ENCODE measurements around the gene LCN10. TPM values are rescaled to one million over a fixed set of nuclear protein-coding genes. Genes with fewer than 3 reads are reported as not detected.

Gene LCN10
- polyA plus RNA-seq, 4 donors, result 0.18 to 2.1 (median 0.90) TPM

DNA sequence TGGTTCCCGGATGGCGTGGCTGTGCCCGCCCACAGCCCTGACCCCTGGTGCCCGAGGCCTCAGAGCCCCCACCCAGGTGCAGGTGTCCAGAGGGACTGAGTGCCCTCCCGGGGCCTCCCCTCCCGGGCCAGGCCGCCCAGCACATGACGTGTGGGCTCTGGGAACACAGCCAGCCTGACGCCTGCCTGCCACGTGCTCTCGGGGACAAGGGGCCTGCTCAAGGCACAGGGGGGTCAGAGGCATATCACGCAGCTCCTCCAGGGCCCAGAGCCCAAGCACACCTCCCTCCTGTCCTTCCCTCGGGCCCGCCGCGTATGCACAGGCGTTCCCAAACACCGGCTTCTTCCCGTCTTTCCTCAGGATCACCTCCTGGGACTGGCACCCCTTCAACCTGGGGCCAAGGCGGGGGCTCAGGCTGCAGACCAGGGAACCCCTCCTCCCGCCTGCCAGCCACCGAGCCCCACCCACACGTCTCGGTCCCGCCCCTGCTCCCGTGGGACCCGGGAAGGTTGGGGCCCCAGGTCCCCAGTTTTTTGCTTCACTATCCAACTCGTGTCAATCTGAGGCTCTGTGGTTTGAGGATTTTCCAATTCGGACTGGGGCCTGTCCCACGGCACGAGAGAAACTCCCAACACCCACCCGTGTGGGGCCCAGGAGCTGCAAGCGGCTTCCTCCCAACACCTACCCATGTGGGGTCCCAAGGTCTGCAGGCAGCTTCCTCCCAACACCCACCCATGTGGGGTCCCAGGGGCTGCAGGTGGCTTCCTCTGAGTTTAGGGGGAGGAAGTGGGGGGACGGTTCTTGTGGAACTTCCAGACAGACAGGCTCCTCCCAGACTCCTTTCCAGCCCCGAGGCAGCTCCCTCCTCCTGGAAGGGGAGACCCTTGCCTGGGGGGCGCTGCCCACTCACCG lies 1.5 kb downstream of the LCN10 start:
- DNase-seq (ENCODE audit: low read depth in 4 of 4, low spot score in 3 of 4), result no peak

DNA sequence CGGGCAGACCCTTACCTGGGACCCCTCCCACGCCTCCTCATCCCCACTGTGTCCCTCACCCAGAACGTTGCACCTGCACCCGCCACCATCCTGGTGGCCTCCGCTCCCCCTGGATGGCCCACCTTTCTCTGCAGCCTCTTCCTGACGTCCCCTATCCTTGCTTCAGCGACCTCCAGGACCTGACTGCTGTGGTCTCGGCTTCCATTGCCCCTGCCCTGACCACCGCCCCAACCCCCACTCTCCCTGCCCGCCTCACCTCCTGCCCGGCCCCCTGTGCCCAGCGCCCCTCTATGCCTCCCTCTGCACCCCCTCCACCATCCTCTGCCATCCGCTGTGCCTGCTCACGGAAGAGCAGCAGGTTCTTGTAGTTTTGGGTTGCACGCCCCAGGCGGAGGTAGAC lies 2.2 kb downstream of the LCN10 start:
- DNase-seq (ENCODE audit: low read depth in 4 of 4, low spot score in 3 of 4), result no peak

DNA sequence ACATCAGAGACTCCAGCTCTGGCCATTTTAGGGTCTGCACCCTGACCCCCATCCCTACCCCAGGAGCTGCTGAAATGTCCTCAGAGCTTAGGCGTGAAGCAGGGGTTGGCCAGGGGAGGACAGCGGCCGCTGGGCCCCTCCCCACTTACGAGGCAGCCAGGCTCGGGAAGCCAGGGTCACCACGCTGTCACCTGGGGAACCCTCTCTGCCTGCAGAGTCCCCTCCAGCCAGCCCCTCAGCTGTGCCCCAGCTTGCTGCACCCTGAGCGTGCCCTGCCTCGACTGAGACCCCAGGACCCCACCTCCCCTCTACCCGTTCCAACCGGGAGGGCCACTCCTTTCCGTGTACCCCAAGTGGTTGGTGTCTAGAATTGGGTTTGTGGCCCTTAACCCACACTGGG lies 2.7 kb downstream of the LCN10 start:
- DNase-seq (ENCODE audit: low read depth in 4 of 4, low spot score in 3 of 4), result no peak

DNA sequence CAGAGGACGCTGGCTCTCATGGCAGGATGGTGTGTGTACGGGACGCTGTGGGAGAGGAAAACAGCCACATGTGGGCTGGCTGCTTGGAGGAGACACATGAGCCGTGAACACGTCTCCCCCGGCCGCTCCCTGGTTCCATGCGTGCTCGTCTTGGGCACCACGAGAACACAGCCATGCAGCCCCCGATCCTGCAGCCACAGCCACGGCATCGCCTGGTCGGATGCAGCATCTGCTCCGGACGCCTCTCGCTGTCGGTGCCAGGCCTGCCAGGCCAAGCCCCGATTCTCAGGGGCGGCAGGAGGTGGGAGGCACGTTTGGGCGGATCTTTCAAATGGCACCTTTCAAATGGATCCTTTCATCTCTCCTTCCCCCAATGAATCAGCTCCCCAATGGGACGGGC lies 3.2 kb downstream of the LCN10 start:
- DNase-seq (ENCODE audit: low read depth in 4 of 4, low spot score in 3 of 4), result no peak

DNA sequence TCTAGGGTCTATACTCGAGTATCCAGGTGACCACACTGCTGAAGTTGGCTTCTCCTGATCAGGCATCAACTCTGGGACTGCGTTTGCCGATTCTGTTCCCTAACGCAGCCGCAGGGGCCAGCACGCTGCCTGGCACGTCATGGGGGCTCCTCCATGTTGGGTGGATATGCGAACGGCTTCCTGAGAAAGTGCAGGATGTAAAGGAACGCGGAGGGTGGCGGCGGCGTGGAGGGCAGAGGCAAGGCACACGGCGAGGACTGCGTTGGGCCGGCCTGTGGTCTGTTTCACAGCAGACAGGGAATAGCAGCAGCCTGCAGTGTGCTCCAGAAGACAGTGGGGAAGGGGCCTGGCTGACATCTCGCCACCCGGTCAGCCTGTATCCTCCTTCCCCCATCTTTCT lies 3.8 kb downstream of the LCN10 start:
- DNase-seq (ENCODE audit: low read depth in 4 of 4, low spot score in 3 of 4), result no peak

DNA sequence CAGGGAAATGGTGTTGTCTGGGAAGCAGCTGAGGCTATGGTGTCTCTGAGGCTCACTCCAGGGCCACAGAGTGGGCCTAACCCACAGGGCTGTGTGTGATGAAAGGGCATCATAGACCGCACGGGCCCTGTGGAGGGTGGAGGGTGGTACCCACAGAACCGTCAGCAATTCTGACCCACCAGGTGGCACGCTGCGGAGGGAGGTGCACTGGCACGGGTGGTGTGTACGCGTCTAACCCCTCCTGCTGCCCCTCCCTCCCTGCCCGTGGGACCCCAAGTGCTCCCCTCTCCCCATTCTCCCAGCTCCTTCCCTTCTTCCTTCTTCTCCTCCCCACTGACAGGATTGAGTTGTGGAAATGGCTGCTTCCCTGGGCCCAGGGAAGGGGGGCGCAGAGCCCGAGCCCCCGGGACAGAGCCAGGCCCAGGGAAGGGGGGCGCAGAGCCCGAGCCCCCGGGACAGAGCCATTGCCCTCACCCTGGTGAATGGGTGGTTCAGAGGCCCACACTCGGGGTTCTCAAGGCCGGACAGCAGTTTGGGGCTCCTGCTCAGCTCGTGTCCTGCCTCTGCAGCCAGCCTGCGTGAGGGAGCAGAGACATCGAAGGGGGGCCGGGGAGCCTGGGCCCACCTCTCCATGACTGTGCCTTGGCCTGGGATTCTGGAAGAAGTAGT lies 6.8 kb downstream of the LCN10 start:
- no peak for DNase-seq (ENCODE audit: low read depth in 4 of 4, low spot score in 3 of 4)

DNA sequence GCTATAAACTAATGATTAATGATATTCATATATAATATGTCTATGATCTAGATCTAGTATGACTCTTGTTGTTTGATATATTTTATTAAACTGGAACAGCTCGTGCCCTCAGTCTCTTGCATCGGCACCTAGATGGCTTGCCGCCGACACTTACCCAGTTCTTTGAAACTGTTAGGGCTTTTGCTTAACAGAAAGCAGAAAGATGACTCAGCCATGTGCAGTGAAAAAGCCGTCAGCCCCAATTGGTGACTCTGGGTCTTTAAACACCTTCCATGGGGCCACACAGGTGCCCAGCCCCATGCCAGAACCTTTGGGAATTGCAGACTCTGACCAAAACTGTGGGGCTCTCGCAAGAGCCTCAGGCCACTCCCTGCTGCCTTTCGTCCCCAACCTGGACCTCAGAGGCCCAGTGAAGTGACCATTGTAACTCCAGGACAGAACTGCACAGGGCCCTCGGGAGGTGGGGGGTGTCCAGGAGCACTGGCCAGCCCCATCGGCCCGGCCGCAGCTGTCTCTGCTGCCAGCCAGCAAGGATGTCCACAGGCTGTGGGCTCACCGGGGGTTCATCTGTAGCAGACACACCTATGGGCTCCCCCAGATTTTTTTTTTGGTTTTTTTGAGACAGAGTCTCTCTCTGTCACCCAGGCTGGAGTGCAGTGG lies 7.8 kb downstream of the LCN10 start:
- DNase-seq (ENCODE audit: low read depth in 4 of 4, low spot score in 3 of 4), result no peak

DNA sequence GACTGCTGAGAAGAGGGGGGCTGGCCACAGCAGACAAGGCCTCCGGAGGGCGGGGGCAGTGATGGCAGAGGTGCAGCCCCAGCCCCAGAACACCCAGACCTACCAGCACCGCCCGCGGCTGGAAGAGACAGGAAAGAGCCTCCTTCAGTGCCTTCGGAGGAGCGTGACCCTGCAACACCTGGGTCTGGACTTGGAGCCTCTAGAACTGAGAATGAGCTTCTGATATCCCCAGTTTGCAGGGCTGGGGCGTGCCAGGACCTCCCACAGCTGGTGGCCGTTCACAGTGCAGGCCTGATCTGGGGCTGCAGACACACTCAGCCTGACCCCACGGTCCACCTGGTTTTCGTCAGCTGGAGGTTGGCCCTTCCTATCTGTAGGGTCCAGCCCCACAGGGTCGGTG lies 9.1 kb downstream of the LCN10 start:
- DNase-seq (ENCODE audit: low read depth in 4 of 4, low spot score in 3 of 4), result no peak

DNA sequence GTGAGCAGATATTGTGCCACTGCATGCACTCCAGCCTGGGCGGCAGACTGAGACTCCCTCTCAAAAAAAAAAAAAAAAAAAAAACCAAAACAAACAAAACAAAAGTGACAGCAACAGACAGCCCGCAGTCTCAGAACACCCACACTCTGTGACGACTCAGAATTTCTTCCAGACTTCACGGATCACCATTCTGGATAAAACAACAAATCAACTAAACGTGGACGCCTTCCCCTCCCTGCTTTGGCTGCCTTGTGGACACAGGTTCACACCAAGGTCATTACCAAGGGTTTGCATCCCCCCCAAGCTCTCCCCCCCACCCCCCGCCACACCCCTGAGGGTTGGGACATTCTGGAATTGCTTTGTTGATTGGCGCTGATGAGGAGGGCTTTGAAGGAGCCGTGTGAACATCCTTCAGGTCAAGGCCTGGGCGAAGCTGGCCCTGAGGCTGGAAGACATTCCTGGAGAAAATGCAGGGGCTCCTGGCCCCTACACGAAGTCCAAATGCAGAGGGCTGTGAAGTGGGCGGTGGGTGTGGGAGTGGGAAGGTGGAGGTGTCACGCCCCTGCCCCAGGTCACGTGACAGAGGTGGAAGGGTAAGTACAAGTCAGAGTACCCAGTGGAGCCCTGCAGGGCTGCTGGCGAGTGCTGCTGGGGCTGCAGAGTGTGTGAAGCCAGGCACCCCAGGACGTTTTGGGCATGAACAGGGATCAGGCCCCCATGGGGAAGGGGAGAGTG lies 10.1 kb downstream of the LCN10 start:
- no peak for DNase-seq (ENCODE audit: low read depth in 4 of 4, low spot score in 3 of 4)

DNA sequence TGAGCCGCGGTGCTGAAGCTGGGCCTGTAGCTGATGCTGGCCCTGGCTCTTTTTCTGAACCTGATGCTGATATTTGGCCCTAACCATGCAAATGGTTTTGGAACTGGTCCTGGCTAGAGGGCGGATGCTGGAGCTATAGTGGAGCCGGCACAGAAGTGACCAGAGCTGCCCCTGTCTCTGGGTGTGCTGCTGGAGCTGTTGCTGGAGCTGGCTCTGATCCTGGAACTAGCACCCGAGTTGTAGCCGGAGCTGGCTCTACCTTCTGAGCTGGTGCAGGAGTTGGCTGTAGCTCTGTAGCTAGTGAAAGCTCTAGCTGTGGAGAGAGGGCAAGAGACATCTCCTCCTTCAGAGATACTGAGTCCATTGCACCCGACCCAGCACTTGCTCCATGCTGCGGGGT lies 12.8 kb downstream of the LCN10 start:
- no peak for DNase-seq (ENCODE audit: low read depth in 4 of 4, low spot score in 3 of 4)

DNA sequence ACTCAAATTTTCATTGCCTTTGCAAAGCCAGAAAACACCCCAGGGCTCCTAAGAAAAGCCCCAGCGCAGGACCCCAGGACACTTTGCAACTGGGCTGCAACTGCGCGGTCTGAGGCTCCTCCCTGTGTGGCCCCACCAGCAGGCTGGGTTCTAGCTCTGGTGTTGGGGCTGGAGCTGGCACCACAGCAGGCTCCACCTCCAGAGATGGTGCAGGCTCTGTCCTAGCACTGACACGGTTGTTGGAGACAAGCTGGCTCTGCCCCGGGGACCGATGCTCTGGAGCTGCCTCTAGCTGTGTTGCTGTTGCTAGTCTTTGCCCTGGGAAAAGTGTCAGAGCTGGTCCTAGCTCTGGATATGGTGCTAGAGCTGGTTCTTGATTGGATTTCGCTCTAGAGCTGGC lies 13.6 kb downstream of the LCN10 start:
- no peak for DNase-seq (ENCODE audit: low read depth in 4 of 4, low spot score in 3 of 4)

DNA sequence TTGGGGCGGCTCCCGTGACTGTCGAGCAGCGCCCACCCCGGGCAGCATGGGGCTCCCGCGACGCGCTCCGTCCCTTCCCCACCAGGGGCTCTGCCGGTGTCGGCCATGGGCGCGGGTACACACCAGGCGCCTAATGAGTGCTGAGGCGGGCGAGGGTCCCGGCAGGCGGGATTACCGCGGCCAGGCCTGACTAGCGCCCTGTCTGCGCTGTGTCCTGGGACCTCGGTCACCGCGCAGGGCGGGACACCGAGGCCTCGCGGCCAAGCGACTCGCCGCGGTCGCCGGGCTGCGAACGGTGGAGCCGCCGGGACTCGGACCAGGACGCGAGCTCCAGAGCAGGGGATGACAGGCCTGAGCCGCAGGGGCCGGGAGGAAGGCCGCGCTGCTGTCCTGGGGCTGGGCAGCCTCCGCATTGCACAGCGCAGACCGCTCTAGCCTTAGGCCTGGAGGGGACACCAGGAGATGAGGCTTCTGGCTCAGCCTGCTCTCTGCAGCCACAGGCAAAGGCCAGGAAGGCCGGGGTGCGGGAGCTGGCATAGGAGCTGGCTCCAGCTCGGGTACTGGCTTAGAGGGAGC lies 14.1 kb downstream of the LCN10 start:
- no peak for DNase-seq (ENCODE audit: low read depth in 4 of 4, low spot score in 3 of 4)

DNA sequence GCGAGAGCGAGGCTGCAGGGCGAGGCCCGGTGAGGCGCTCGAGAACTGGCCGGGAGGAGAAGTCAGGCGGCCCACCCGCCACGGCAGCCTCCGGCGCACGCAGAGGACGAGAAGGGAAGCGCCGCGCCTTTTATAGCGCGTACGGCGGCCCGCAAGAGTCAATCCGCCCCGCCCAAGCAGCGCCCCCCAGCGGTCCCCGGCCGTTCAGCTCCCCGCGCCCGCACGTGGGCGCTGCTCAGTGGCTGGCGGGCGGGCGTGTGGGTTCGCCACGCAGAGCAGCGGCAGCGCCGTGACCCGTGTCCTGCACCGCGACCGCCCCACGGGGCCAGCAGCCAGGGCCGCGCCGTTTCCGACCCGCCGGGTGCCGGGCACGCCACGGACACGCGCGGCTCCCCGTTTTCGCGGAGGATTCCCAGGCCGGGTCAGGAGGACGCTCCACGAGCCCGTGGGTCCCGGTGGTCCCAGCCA lies 14.6 kb downstream of the LCN10 start:
- DNase-seq (ENCODE audit: low read depth in 4 of 4, low spot score in 3 of 4), result peak; percentile 52 to 74 (median 70)

DNA sequence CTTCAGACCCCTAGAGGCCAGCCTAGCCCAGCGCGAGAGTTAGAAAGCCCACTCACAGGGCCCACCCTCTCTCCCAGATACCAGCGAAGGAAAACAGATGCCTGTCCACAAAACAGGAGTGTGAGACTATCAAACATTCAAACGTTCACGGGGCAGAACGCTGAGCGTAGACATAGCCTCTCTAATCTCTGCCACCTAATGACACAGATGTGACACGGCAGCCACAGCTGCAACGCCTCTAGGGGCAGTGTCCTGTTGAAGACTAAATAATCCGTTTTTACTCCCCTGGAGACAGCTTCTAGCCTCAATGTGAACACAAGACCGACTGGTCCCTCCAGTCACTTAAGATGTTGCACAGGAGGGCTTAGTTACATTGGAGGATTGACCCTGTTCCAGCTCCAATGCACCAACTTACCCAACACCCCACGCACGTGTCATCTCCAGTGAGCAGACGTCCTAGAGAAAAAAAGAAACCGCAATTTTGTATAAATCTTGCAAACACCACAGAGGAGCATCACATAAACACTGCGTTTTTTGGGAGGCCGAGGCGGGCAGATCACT lies 16.0 kb downstream of the LCN10 start:
- no peak for DNase-seq (ENCODE audit: low read depth in 4 of 4, low spot score in 3 of 4)

DNA sequence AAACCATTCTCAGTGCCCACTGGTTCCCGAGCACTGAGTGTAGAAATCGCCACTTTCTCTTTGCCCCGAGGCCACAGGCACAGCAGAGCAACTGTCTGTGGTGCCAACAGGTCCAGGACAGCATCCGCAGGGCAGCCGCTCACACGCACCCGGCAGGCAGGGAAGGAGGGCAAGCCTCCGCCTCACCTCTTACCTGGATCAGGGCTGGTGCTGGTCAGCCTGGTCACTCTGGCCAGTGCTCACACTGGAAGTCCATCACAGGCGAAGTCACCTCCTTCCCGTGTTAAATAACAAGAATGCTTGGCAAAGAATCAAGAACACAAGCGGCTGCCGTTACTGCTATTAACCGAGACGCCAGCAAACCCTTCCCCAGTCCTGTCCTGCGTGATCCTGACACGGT lies 16.6 kb downstream of the LCN10 start:
- DNase-seq (ENCODE audit: low read depth in 4 of 4, low spot score in 3 of 4), result no peak

DNA sequence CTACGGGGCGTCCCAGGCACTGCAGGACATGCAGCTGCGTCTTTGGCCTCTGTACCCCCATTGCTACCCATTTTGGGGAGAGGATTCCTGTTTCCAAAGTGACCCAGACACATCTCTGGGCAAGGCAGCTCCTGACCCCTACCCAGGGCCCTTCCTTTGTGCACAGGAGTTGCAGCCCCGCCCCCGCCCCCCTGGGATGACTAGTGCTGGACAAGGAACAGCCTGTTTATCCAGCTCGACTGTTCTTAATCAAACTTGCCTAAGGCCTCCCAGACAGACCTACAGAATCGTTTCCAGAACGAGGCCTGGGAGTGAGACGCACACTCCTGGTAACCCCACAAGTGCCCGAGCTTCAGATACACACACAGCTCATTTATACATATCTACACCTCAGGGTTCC lies 17.1 kb downstream of the LCN10 start:
- no peak for DNase-seq (ENCODE audit: low read depth in 4 of 4, low spot score in 3 of 4)

DNA sequence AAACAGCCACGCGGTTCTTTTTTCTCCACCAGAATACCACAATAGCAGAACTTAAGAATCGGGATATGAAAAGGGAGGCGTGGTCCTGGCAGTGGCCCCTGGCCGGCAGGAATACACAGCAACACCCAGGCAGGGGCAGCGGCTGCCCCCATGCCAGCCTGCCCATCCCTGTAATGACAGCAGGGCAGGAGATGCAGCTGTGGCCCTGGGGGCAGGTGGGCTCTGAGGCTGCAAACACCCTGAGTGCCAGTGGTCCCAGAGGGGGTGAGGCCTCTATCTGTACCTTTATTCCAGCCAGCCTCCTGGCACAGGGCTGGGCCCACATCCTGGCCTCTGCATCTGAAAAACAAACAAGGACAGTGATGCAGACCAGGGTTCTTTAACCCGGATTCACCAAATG lies 18.0 kb downstream of the LCN10 start:
- no peak for DNase-seq (ENCODE audit: low read depth in 4 of 4, low spot score in 3 of 4)

DNA sequence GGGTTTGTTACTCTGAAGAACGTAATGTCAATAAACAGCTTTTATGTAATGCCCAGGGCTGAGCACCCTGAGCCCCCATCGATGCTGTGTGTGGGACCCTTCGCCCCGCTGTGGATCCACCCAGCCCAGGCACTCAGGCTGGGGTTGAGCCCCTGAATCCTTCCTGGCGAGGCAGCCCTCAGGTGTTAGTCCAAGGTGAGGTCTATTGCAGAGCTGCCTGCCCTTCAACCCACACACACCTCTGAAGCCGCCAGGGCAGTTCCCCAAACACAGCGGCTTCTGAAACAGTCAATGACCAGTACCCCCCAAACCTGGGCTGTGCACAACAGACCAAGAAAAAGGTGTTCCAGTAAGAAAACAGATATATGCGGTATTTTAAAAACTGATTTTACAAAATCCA lies 18.8 kb downstream of the LCN10 start:
- no peak for DNase-seq (ENCODE audit: low read depth in 4 of 4, low spot score in 3 of 4)

DNA sequence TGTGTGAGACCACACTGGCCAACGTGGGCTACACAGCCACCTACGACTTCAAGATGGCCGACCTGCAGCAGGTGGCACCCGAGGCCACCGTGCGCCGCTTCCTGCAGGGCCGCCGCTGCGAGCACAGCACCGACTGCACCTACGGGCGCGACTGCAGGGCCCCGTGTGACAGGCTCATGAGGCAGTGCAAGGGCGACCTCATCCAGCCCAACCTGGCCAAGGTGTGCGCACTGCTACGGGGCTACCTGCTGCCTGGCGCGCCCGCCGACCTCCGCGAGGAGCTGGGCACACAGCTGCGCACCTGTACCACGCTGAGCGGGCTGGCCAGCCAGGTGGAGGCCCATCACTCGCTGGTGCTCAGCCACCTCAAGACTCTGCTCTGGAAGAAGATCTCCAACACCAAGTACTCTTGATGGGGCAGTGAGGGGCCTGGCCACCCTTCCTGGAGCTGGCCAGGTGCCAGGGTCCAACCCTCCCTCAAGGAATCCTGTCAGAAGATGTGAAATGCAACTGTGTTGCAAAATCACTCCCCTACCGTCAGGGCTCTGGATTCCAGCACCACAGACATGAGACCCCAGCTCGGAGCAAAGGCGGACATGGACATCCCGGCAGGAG lies 19.3 kb downstream of the LCN10 start:
- no peak for DNase-seq (ENCODE audit: low read depth in 4 of 4, low spot score in 3 of 4)

DNA sequence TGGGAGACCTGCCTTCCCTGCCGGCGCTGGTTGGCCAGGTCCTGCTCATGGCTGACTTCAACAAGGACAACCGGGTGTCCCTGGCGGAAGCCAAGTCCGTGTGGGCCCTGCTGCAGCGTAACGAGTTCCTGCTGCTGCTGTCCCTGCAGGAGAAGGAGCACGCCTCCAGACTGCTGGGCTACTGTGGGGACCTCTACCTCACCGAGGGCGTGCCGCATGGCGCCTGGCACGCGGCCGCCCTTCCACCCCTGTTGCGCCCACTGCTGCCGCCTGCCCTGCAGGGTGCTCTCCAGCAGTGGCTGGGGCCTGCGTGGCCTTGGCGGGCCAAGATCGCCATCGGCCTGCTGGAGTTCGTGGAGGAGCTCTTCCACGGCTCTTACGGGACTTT lies 19.8 kb downstream of the LCN10 start:
- DNase-seq (ENCODE audit: low read depth in 4 of 4, low spot score in 3 of 4), result no peak

Measured in left renal pelvis (tissue), 4 donors.